ENCODE data around the gene SUGCT.
"Not testable (repeated sequence)": the region's sequence is repeated elsewhere in the genome, so short reads cannot be mapped to it uniquely, and the experiment has no call there.

SUGCT gene

DNA sequence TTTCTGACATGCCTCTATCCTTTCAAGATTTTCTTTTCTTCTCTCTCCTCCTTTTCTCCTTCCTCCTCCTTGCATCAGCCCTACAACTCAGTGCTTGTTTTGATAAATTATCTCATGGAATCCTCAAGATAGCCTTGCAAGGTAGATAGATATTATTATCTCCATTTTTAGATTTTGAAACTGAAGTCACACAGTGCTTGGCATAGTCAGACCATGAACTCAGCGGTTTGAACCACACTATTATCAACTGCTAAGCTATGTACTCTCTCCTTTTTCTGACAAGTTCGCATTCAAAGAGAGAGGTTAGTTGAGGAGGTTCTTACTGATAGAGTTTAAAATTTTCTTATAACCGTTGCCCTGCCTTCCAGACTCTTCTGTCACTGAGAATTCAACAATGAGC lies 79.1 kb downstream of the SUGCT start:
- no peak for TF ChIP-seq CTCF (IDR thresholded peaks at IDR 0.05; ENCODE audit: low read depth, low read length)
- TF ChIP-seq MYC (IDR thresholded peaks at IDR 0.05; ENCODE audit: low read depth, low read length), result no peak
- no peak for TF ChIP-seq POLR2A (IDR thresholded peaks at IDR 0.05; ENCODE audit: extremely low read depth, insufficient read length)
- TF ChIP-seq MAX (IDR thresholded peaks at IDR 0.05; ENCODE audit: low read depth, low read length), result no peak
- H3K4me3 ChIP-seq (ENCODE audit: low read depth, low read length), result no peak overlapping the region
- no peak for DNase-seq (ENCODE audit: low read depth)

DNA sequence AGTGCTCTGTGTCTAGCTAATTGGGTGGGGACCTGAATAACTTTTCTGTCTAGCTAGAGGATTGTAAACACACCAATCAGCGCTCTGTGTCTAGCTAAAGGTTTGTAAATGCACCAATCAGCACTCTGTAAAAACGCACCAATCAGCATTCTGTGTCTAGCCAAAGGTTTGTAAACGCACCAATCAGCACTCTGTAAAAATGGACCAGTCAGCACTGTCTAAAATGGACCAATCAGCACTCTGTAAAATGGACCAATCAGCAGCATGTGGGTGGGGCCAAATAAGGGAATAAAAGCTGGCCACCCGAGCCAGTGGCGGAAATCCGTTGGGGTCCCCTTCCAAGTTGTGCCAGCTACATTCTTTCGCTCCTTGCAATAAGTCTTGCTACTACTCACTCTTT lies 83.8 kb downstream of the SUGCT start:
- H3K4me3 ChIP-seq (ENCODE audit: low read depth, low read length), result not testable (repeated sequence)

DNA sequence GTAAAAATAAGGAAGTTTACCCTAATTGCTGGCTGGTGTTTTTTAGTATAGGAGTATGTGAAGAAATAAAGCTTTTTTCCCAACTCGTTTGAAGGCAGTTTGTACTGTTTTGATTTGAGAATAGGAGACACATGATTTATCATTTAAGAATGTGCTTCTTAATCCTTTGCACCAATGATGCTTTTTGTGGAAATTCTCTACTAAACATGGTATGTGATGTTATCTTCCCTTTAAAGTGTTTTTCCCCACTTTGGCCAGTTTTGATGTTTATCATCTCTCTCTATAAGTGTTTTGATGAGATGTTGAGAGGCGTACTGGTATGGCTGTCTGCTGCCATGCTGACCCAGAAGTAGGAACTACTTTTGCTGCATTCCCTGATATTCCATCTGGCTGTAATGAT lies 85.1 kb downstream of the SUGCT start:
- TF ChIP-seq CTCF (IDR thresholded peaks at IDR 0.05; ENCODE audit: low read depth, low read length), result no peak
- no peak for TF ChIP-seq MYC (IDR thresholded peaks at IDR 0.05; ENCODE audit: low read depth, low read length)
- TF ChIP-seq MAX (IDR thresholded peaks at IDR 0.05; ENCODE audit: low read depth, low read length), result no peak
- no peak for TF ChIP-seq POLR2A (IDR thresholded peaks at IDR 0.05; ENCODE audit: extremely low read depth, insufficient read length)
- H3K4me3 ChIP-seq (ENCODE audit: low read depth, low read length), result no peak overlapping the region
- no peak for DNase-seq (ENCODE audit: low read depth)

More for the DNA sequence above, 83.8 kb downstream of the SUGCT start:
- not testable (repeated sequence) for DNase-seq (ENCODE audit: low read depth)

DNA sequence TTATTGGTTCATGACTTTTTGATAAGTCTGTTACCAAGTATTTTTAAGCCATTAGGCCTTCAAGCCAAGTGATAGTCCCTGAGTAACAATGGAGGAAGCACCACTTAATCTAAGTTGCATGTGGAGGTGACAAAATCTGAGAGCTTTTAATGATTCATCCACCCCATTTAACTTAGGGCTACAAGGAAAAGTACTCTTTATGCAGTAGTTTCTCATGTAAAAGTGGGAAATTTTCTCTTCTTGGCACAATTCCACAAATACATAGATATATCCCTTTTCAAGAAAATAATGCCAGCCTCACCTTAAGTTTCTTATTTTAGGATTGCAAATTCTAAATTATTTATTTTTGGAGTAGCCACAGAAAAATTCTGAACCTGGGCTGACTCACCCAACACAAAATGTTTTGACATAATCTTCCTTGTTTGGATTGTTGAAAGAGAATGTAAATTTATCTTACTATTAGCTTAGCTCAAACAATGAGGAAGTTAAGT lies 85.7 kb downstream of the SUGCT start:
- no peak for DNase-seq (ENCODE audit: low read depth)
- TF ChIP-seq MAX (IDR thresholded peaks at IDR 0.05; ENCODE audit: low read depth, low read length) (no peak), POLR2A (IDR thresholded peaks at IDR 0.05; ENCODE audit: extremely low read depth, insufficient read length) (no peak), CTCF (IDR thresholded peaks at IDR 0.05; ENCODE audit: low read depth, low read length) (no peak), MYC (IDR thresholded peaks at IDR 0.05; ENCODE audit: low read depth, low read length) (no peak)
- H3K4me3 ChIP-seq (ENCODE audit: low read depth, low read length), result no peak overlapping the region

GRCh38 chr7:40221836-40222235 lies 87.0 kb downstream of the SUGCT start:
- H3K4me3 ChIP-seq (ENCODE audit: low read depth, low read length), result no peak overlapping the region
- TF ChIP-seq MAX (IDR thresholded peaks at IDR 0.05; ENCODE audit: low read depth, low read length) (no peak), CTCF (IDR thresholded peaks at IDR 0.05; ENCODE audit: low read depth, low read length) (no peak), MYC (IDR thresholded peaks at IDR 0.05; ENCODE audit: low read depth, low read length) (no peak), POLR2A (IDR thresholded peaks at IDR 0.05; ENCODE audit: extremely low read depth, insufficient read length) (no peak)
- DNase-seq (ENCODE audit: low read depth), result no peak

DNA sequence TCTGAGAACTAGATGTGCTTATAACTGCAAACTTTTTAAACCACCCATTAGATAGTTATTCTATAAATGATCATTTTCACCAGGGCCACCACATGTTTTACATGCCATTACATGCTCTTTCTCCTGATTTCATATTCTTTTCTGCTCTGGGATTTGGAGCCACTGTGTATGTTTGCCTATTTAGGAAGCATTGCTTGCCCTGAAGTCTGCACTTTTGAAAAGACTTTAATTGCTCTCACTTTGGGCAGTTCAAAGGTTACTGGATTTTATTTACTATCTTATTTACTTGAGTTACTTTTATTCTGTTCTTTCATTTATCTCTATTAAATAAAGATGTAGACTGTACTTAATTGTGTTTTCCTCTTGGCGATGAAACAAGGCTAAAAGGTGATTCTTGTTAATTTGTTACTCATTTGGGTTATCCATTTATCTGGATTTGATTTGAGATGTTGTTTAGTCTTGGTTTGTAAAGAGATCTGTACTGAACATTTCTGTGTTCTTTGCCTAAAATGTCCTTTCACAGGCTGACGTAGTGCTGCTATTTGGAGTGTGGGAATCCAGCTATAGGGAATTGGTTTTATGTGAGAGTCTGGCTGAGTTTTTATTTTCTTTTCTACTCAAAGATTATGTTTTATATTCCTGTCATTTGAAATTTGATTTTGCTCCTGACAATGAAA lies 88.8 kb downstream of the SUGCT start:
- TF ChIP-seq MAX (IDR thresholded peaks at IDR 0.05; ENCODE audit: low read depth, low read length) (no peak), POLR2A (IDR thresholded peaks at IDR 0.05; ENCODE audit: extremely low read depth, insufficient read length) (no peak), MYC (IDR thresholded peaks at IDR 0.05; ENCODE audit: low read depth, low read length) (no peak), CTCF (IDR thresholded peaks at IDR 0.05; ENCODE audit: low read depth, low read length) (no peak)
- no peak overlapping the region for H3K4me3 ChIP-seq (ENCODE audit: low read depth, low read length)
- DNase-seq (ENCODE audit: low read depth), result no peak
